ENCODE measurements around the gene DNAH8.
"Not testable (repeated sequence)": the region's sequence is repeated elsewhere in the genome, so short reads cannot be mapped to it uniquely, and the experiment has no call there.

DNAH8 gene

GRCh38 chr6:38846844-38847243 lies 131.7 kb downstream of the DNAH8 start:
- FAIRE-seq: no peak

- FAIRE-seq: no peak
Measured at GRCh38 chr6:38847497-38847896, 132.4 kb downstream of the DNAH8 start.

- no peak for FAIRE-seq
Measured at GRCh38 chr6:38848760-38849159, 133.6 kb downstream of the DNAH8 start.

- no peak for FAIRE-seq
Measured at GRCh38 chr6:38852215-38852614, 137.1 kb downstream of the DNAH8 start.

- no peak for FAIRE-seq
Measured at GRCh38 chr6:38853236-38853635, 138.1 kb downstream of the DNAH8 start.

GRCh38 chr6:38856492-38856891 lies 141.4 kb downstream of the DNAH8 start:
- no peak for FAIRE-seq

GRCh38 chr6:38857815-38858214 lies 142.7 kb downstream of the DNAH8 start:
- FAIRE-seq: no peak

- no peak for FAIRE-seq
Measured at GRCh38 chr6:38860041-38860440, 144.9 kb downstream of the DNAH8 start.

GRCh38 chr6:38861926-38862401 lies 146.9 kb downstream of the DNAH8 start:
- no peak for FAIRE-seq

- no peak for FAIRE-seq
Measured at GRCh38 chr6:38865521-38866174, 150.5 kb downstream of the DNAH8 start.

GRCh38 chr6:38867726-38868125 lies 152.6 kb downstream of the DNAH8 start:
- FAIRE-seq: no peak

- peak; percentile 73 for FAIRE-seq
Measured at GRCh38 chr6:38871741-38872568, 156.8 kb downstream of the DNAH8 start.

- FAIRE-seq: no peak
Measured at GRCh38 chr6:38873001-38873400, 157.9 kb downstream of the DNAH8 start.

GRCh38 chr6:38873816-38874215 lies 158.7 kb downstream of the DNAH8 start:
- FAIRE-seq: not testable (repeated sequence)

- no peak for FAIRE-seq
Measured at GRCh38 chr6:38876475-38876874, 161.4 kb downstream of the DNAH8 start.

GRCh38 chr6:38877721-38878120 lies 162.6 kb downstream of the DNAH8 start:
- no peak for FAIRE-seq

GRCh38 chr6:38882157-38882556 lies 167.0 kb downstream of the DNAH8 start:
- FAIRE-seq: no peak

GRCh38 chr6:38897507-38897906 lies 182.4 kb downstream of the DNAH8 start:
- no peak for FAIRE-seq

GRCh38 chr6:38901802-38902522 lies 186.9 kb downstream of the DNAH8 start:
- no peak for FAIRE-seq

- FAIRE-seq: no peak
Measured at GRCh38 chr6:38906582-38906981, 191.5 kb downstream of the DNAH8 start.

GRCh38 chr6:38907264-38907663 lies 192.2 kb downstream of the DNAH8 start:
- no peak for FAIRE-seq

GRCh38 chr6:38909015-38909730 lies 194.1 kb downstream of the DNAH8 start:
- FAIRE-seq: no peak

GRCh38 chr6:38910207-38910606 lies 195.1 kb downstream of the DNAH8 start:
- no peak for FAIRE-seq
